Activated T-cell treated with anti-CD3 and anti-CD28 coated beads, Interleukin-2, amount 50 U/mL, for 48 hours (primary cell): ENCODE measurements around the gene NEK7.
"Not testable (repeated sequence)": the region's sequence is repeated elsewhere in the genome, so short reads cannot be mapped to it uniquely, and the experiment has no call there.

Source experiments
- DNase-seq, 2 experiments: peaks; one replicate each; pipeline ENCODE4 v3.0.0-alpha.2; 2020

Gene NEK7

GRCh38 chr1:198173832-198174231 is 17.0 kb downstream of the NEK7 start:
- no peak for DNase-seq

GRCh38 chr1:198174297-198174696 is 17.5 kb downstream of the NEK7 start:
- DNase-seq: no peak

DNA sequence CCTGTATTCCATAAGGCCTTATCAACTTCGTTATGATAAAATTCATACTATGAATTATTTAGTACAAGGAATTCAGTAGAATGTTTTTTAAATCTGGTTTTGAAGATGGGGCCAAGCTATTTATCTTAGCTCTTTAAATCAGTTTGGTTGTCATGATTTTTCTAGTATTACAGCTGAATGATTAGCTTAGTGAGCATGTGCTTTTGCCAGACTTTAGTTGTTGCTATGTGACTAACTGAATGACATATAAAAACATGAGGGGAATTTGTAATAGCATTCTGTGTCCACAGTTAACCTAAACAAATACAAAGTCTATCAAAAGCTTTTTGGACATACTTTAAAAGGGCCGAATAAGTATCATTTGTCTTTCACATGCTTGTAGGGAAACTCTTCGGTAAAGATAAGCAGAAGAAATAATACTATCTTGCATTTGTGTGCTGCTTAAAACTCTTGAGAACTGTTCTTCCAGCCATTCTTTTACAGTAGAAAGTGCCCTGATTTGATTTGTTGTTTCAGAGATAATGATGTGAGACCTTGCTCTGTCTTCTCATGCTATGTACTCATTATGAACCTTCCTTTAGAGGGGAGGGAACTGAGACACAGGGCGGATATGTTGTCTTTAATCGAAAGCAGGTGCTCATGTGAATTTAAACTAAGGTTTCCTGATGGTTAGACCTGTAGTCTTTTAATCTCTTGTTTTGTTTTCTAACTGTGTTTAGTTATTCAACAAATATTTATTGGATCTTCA is 18.8 kb downstream of the NEK7 start:
- DNase-seq: no peak

DNA sequence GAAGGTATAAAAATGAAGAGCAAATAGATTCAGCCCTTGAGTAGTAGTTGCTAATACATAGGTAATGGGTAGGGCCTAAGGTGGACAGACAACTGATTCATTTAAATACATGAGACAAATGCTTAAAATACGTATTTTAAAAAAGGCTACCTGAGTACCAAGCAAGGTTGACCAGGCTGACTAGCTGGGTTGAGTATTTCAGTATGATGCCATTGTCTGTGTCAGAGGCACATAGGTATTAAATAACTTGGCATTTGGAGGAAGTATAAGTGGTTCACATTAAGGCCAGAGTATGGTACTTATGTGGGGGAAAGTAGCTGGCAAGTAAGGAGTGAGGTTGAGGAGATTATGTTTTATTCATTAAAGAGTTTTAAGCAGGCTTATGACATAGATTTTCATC is 19.4 kb downstream of the NEK7 start:
- no peak for DNase-seq

- no peak for DNase-seq
Observed at GRCh38 chr1:198177546-198177945, 20.7 kb downstream of the NEK7 start.

GRCh38 chr1:198178615-198179014 is 21.8 kb downstream of the NEK7 start:
- no peak for DNase-seq

GRCh38 chr1:198179556-198179981 is 22.8 kb downstream of the NEK7 start:
- DNase-seq: no peak

- no peak for DNase-seq
Observed at GRCh38 chr1:198183605-198184004, 26.8 kb downstream of the NEK7 start.

DNA sequence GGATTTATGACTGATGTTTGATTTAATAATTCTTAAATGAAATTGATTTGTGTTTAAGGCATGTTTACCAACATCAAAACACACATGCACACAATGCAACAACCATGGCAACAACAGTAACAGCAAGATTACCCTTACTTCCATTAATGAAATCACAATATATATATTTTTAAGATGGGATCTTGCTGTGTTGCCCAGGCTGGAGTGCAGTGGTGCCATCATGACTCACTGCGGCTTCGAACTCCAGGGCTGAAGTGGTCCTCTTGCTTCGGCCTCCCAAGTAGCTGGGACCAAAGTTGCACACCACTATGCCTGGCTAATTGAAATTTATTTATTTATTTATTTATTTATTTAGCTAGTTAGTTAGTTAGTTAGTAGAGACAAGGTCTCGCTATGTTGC is 27.7 kb downstream of the NEK7 start:
- DNase-seq: no peak

DNA sequence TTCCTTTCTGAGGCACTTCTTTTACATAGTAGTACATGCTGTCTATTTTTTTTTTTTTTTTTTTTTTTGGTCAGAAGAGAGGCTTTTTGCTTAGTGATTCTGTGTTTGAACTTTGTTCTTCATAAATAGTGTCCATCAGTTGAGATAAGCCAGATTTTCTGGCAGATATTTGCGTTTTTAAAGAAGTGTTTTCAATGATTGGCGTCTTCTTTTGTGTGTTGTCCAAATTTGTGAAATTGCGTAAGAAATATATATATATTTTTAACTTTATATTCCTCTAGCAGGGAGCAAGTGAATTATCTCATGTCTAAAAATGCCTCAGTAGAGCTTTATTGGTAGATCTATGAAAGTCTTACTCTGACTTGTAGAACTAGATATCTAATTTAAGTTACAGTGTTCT is 28.3 kb downstream of the NEK7 start:
- DNase-seq: no peak

DNA sequence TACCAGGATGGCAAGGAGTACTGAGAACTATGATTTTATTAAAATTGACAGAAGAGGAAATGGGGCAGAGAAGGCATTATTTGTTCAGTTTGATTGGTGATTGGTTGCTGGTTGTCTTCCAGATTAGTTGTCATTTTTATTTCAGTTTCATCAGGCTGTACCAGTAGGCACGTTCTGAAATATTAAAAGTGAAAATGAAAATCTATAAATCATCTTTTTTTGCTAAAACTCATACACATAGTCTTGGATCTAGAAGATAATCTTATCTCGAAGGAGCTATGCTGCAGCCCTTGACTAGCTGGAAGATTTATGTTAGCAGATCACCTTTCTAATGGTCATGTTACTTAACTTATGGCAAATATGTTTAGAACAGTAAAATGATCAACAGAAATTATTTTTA is 29.0 kb downstream of the NEK7 start:
- DNase-seq: no peak

GRCh38 chr1:198186916-198187580 is 30.2 kb downstream of the NEK7 start:
- no peak for DNase-seq

- no peak for DNase-seq
Observed at GRCh38 chr1:198187973-198188588, 31.3 kb downstream of the NEK7 start.

DNA sequence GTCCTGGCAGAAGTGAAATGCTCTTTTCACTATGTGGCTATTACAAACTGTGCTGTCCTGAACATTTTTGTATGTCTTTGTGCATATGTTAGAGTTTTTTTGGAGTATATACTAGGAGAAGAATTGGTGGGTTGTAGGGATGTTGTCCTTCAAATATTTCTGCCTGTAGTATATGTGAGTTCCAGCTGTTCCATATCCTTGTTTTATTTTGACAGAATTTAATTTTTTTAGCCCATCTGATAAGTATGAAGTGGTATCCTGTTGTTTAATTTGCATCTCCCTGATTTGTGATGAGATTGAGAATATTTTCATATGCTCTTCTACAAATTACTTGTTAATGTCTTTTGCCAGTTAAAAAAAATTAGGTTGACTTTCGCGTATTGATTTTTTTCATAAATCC is 34.3 kb downstream of the NEK7 start:
- no peak for DNase-seq

GRCh38 chr1:198193871-198194270 is 37.1 kb downstream of the NEK7 start:
- not testable (repeated sequence) for DNase-seq

GRCh38 chr1:198196630-198197029 is 39.8 kb downstream of the NEK7 start:
- DNase-seq: no peak

GRCh38 chr1:198197285-198197684 is 40.5 kb downstream of the NEK7 start:
- DNase-seq: no peak

DNA sequence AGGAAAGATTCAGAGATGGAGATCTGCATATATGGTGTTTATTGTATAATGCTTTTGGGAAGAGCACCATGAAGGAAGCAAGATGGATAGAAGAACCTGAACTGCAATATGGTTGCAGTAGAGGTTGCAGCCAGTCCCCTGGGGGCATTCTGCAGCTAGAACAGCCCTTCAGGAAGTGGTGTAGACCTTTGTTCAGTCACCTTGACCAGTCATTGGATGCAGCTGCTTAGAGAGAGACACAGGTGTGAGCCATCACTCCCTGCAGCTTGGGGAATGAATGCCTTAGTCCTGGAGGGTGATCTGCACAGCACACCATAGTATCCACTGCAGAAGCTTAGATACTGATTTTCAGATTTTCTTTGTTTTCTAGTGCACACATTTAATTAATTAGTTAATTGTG is 42.3 kb downstream of the NEK7 start:
- DNase-seq: no peak

DNA sequence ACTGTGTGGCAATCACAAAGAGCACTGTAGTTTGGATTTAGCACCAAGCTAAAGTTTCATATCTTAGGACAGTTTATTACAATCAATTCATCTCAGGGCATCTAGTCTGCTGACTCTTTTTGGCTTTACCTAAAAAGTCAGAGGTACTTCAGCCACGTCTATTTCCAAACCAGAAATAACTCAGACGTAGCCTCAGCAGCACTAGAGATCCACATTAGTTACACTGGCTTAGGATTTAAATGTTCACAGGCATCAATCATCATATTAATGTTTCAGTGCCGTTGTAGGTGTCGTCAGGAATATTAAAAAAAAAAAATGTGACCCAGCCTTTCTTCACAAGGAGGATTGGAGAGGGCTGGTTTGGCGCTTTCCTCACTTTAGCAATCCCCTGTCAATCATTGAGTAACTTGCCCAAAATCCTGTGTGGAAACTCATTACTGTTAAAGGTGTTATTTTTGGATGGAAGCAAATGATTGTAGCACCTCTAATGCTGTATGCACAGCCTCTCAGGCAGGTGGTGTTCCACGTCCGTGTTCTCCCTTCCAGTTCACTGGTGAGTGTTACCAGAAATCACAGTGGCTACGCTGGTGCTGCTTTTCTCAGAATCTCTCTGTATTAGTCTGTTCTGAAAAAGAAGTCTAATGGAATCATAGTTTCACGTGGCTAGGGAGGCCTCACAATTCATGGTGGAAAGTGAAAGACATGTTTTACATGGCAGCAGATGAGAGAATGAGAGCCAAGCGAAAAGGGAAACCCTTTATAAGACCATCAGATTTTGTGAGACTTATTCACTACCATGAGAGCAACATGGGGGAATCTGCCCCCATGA is 45.4 kb downstream of the NEK7 start:
- DNase-seq: peak; percentile 66 to 70

GRCh38 chr1:198203434-198203833 is 46.6 kb downstream of the NEK7 start:
- DNase-seq: no peak

GRCh38 chr1:198205016-198205684 is 48.4 kb downstream of the NEK7 start:
- no peak for DNase-seq

DNA sequence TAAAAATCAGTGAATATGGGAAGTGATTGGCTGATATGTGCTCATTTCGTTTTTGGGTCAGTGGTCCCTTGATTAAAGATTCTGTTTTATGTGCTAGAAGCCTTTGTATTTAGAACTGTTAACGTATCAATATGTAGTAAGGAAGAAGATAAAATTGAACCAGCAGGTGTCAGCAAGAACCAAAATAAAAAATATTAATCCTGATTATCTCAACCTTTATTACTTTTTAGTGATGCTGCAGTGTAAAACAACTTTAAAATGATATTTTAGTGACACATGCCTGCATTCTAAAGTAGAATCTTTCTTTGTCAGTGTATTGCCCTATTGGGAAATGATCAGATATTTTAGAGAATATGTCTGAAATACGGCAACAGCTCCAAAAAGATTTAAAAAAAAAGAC is 49.5 kb downstream of the NEK7 start:
- DNase-seq: no peak

GRCh38 chr1:198211696-198212095 is 54.9 kb downstream of the NEK7 start:
- DNase-seq: no peak
